GM18505 (cell line): ENCODE results near the gene TMEM38A.
"Not testable (repeated sequence)": the region's sequence is repeated elsewhere in the genome, so short reads cannot be mapped to it uniquely, and the experiment has no call there.

Experiments
- ATAC-seq: cut with Tn5 transposase; IDR thresholded peaks from one replicate; pipeline ENCODE4 v1.9.1; 2021; ENCODE audit not compliant: unreplicated experiment
- POLR2A ChIP-seq: IDR thresholded peaks from 4 replicates; pipeline ENCODE4 v1.6.1; 2011; ENCODE audit warnings: borderline replicate concordance; ENCODE audit not compliant: insufficient read depth, insufficient read length; ENCODE audit errors: extremely low read depth

TMEM38A gene

DNA sequence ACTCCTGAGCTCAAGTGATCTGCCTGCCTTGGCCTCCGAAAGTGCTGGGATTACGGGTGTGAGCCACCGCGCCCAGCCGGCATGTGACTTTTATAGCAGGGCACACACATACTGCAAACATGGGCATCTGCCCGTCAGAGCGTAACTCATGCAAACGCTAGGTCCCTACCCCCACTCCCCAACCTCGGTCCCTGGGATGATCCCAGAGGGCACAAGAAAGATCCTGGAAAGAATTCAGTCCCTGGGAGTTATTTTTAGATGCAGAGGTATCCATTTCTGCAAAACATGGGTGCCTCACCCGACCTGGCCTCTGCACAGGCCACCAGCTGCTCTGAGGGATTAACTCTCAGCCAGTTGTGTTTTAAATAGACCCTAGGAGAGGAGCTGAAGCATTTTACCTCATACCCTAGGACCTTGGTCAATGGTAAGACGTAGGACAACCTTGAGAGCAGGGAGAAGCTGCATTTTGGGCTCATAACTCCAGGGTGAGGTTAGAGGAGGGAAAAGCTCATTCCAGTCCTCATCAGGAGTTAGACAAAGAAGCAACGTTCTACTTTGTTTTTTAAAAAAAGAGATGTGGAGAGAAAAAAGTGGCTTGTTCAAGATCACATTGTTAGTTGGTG lies 10.8 kb downstream of the TMEM38A start:
- TF ChIP-seq POLR2A, result no peak
- ATAC-seq, result no peak

GRCh38 chr19:16673231-16673630 lies 12.3 kb downstream of the TMEM38A start:
- no peak for ATAC-seq
- TF ChIP-seq POLR2A, result no peak

- not testable (repeated sequence) for ATAC-seq
Measured at GRCh38 chr19:16673839-16674238, 12.9 kb downstream of the TMEM38A start.

DNA sequence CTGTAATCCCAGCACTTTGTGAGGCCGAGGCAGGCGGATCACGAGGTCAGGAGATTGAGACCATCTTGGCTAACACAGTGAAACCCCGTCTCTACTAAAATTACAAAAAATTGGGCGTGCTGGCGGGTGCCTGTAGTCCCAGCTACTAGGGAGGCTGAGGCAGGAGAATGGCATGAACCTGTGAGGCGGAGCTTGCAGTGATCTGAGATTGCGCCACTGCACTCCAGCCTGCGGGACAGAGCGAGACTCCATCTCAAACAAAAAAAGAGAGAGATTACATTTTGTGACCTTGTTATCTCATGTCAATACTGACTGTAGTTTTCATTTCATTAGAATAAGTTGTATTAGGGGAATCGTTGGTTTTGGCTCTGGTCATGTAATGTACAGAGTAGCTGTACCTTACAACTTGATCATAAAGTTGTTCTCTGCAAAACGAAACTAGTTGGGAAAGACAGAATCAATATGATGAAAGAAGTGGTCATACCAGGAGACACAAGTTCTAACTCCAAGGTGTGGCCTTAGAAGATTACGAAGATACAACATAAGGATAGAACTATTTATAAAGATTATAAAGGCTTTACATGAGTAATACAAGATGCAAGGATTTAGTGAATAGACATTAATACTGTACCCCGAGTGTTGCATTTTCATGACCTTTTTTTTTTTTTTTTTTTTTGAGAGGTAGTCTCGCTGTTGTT lies 15.3 kb downstream of the TMEM38A start:
- ATAC-seq, result no peak
- TF ChIP-seq POLR2A, result no peak

GRCh38 chr19:16677055-16677454 lies 16.1 kb downstream of the TMEM38A start:
- no peak for ATAC-seq
- TF ChIP-seq POLR2A, result no peak

GRCh38 chr19:16678498-16678897 lies 17.6 kb downstream of the TMEM38A start:
- TF ChIP-seq POLR2A, result no peak
- no peak for ATAC-seq

- no peak for TF ChIP-seq POLR2A
- no peak for ATAC-seq
Measured at GRCh38 chr19:16679811-16680210, 18.9 kb downstream of the TMEM38A start.

GRCh38 chr19:16682539-16682938 lies 21.6 kb downstream of the TMEM38A start:
- TF ChIP-seq POLR2A, result no peak
- ATAC-seq, result no peak

- no peak for TF ChIP-seq POLR2A
- no peak for ATAC-seq
Measured at GRCh38 chr19:16684216-16684615, 23.3 kb downstream of the TMEM38A start.

GRCh38 chr19:16688084-16688483 lies 27.1 kb downstream of the TMEM38A start:
- no peak for ATAC-seq
- TF ChIP-seq POLR2A, result no peak

DNA sequence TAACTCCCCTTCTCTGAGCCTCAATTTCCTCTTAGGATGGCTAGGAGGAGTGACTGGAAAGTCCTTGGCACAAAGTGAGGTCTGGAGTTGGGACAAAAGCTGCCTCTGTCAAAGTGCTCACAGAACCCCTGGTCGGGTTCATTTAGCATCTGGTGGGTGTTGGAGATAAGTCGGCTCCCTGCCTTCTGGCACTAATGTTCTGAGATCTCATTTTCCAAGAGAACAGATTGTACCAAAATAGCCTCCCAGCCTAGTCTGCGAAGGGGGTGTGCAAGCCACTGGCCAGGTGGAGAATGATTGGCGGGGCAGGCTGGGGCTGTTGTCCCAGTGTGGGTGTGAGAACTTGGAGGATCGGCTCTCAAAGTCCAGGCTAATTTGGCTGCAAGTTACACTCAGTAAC lies 38.0 kb downstream of the TMEM38A start:
- TF ChIP-seq POLR2A, result no peak

DNA sequence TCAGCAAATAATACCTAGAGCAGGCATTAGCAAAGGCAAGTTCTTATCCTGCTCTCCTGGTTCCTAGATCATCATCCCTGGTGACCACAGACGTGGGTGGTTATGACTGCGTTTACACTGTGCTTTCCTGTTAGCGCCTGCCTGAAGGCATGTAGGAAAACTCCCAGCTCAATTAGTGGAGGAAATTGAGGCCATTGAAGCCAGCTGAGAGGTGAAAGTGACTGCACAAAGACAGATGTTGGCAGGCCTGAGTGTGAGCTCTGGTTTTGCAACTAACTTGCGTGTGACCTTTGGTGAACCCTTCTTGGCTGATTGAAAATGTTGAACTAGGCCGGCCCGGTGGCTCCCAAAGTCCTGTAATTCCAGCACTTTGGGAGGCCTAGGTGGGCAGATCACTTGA lies 41.2 kb downstream of the TMEM38A start:
- TF ChIP-seq POLR2A, result no peak
- no peak for ATAC-seq

More for the DNA sequence above, 38.0 kb downstream of the TMEM38A start:
- no peak for ATAC-seq

- ATAC-seq, result no peak
- TF ChIP-seq POLR2A, result no peak
Measured at GRCh38 chr19:16703677-16704076, 42.7 kb downstream of the TMEM38A start.

- not testable (repeated sequence) for ATAC-seq
Measured at GRCh38 chr19:16710870-16711269, 49.9 kb downstream of the TMEM38A start.

- ATAC-seq, result not testable (repeated sequence)
Measured at GRCh38 chr19:16712295-16712694, 51.4 kb downstream of the TMEM38A start.

- no peak for TF ChIP-seq POLR2A
Measured at GRCh38 chr19:16714702-16715287, 53.9 kb downstream of the TMEM38A start.

More at GRCh38 chr19:16714702-16715287, 53.9 kb downstream of the TMEM38A start:
- no peak for ATAC-seq
